Left hindlimb (tissue), 1 donor: ENCODE measurements around the gene LAMC3.

ENCODE experiments used
- DNase-seq: peaks from one replicate; pipeline ENCODE4 v3.0.0-alpha.2; 2018

The LAMC3 gene

GRCh38 chr9:131013015-131013755, 4.2 kb downstream of the LAMC3 start:
- peak; percentile 7 for DNase-seq

GRCh38 chr9:131013771-131014676, 5.0 kb downstream of the LAMC3 start:
- peak; percentile 25 for DNase-seq

- DNase-seq, result peak; percentile 13
Measured at GRCh38 chr9:131015112-131015511, 6.1 kb downstream of the LAMC3 start.

GRCh38 chr9:131015876-131016397, 7.0 kb downstream of the LAMC3 start:
- DNase-seq, result peak; percentile 8

- no peak for DNase-seq
Measured at GRCh38 chr9:131017067-131017466, 8.1 kb downstream of the LAMC3 start.

- DNase-seq, result no peak
Measured at GRCh38 chr9:131018621-131019020, 9.6 kb downstream of the LAMC3 start.

- peak; percentile 83 for DNase-seq
Measured at GRCh38 chr9:131019388-131020239, 10.6 kb downstream of the LAMC3 start.

- no peak for DNase-seq
Measured at GRCh38 chr9:131020388-131020787, 11.4 kb downstream of the LAMC3 start.

GRCh38 chr9:131020862-131021261, 11.9 kb downstream of the LAMC3 start:
- DNase-seq, result no peak

- DNase-seq, result no peak
Measured at GRCh38 chr9:131021785-131022184, 12.8 kb downstream of the LAMC3 start.

GRCh38 chr9:131024978-131025868, 16.2 kb downstream of the LAMC3 start:
- DNase-seq, result no peak

GRCh38 chr9:131025953-131026858, 17.2 kb downstream of the LAMC3 start:
- DNase-seq, result no peak

- DNase-seq, result no peak
Measured at GRCh38 chr9:131027048-131027871, 18.3 kb downstream of the LAMC3 start.

- no peak for DNase-seq
Measured at GRCh38 chr9:131027872-131028179, 18.9 kb downstream of the LAMC3 start.

- DNase-seq, result no peak
Measured at GRCh38 chr9:131028221-131028884, 19.4 kb downstream of the LAMC3 start.

- no peak for DNase-seq
Measured at GRCh38 chr9:131028931-131029573, 20.1 kb downstream of the LAMC3 start.

GRCh38 chr9:131029574-131029952, 20.6 kb downstream of the LAMC3 start:
- no peak for DNase-seq

- no peak for DNase-seq
Measured at GRCh38 chr9:131030239-131031004, 21.4 kb downstream of the LAMC3 start.
